NCI-H2171 (cell line): ENCODE results near the gene TTLL10.

Experiments used
- DNase-seq: peaks from one replicate; lab custom pipeline; 2025; lab: John Stamatoyannopoulos, UW

Gene TTLL10

GRCh38 chr1:1173793-1174415 is at the start of gene TTLL10:
Gene TTLL10 (plus strand): TSS chr1:1173880. CDS start chr1:1179216, 5,336 bp downstream.
- no peak for DNase-seq

GRCh38 chr1:1124508-1124785 is 49.2 kb upstream of the TTLL10 start:
- DNase-seq: no peak

- DNase-seq: no peak
Observed at GRCh38 chr1:1124786-1125642, 48.7 kb upstream of the TTLL10 start.

GRCh38 chr1:1125945-1126344 is 47.7 kb upstream of the TTLL10 start:
- no peak for DNase-seq

GRCh38 chr1:1127551-1128451 is 45.9 kb upstream of the TTLL10 start:
- no peak for DNase-seq

GRCh38 chr1:1128454-1129139 is 45.1 kb upstream of the TTLL10 start:
- no peak for DNase-seq

GRCh38 chr1:1129381-1129821 is 44.3 kb upstream of the TTLL10 start:
- DNase-seq: no peak

- no peak for DNase-seq
Observed at GRCh38 chr1:1130206-1131120, 43.2 kb upstream of the TTLL10 start.

GRCh38 chr1:1132042-1132950 is 41.4 kb upstream of the TTLL10 start:
- no peak for DNase-seq

GRCh38 chr1:1132956-1133750 is 40.5 kb upstream of the TTLL10 start:
- no peak for DNase-seq

- no peak for DNase-seq
Observed at GRCh38 chr1:1134300-1134970, 39.2 kb upstream of the TTLL10 start.

GRCh38 chr1:1135339-1136136 is 38.1 kb upstream of the TTLL10 start:
- no peak for DNase-seq

- DNase-seq: peak; percentile 76
Observed at GRCh38 chr1:1136547-1137230, 37.0 kb upstream of the TTLL10 start.

- DNase-seq: no peak
Observed at GRCh38 chr1:1137256-1138045, 36.2 kb upstream of the TTLL10 start.

GRCh38 chr1:1140673-1141072 is 33.0 kb upstream of the TTLL10 start:
- no peak for DNase-seq

GRCh38 chr1:1141244-1141910 is 32.3 kb upstream of the TTLL10 start:
- DNase-seq: no peak
